ENCODE data around the gene SLC39A6.
"Not testable (repeated sequence)": the region's sequence is repeated elsewhere in the genome, so short reads cannot be mapped to it uniquely, and the experiment has no call there.

The SLC39A6 gene

GRCh38 chr18:36131692-36132483 is 2.7 kb upstream of the SLC39A6 start:
- FAIRE-seq (no peak), DNase-seq (ENCODE audit: insufficient read length) (no peak)
- no peak for TF ChIP-seq TAF1 (IDR thresholded peaks at IDR 0.05; ENCODE audit: borderline replicate concordance, low read depth, low read length)
- no peak for TF ChIP-seq POLR2AphosphoS5 (IDR thresholded peaks at IDR 0.05; ENCODE audit: low read depth, low read length)
- no peak for TF ChIP-seq POLR2A (IDR thresholded peaks at IDR 0.05; ENCODE audit: low read depth, low read length)

- TF ChIP-seq TAF1 (IDR thresholded peaks at IDR 0.05; ENCODE audit: borderline replicate concordance, low read depth, low read length) = no peak
- TF ChIP-seq POLR2AphosphoS5 (IDR thresholded peaks at IDR 0.05; ENCODE audit: low read depth, low read length) = no peak
- no peak for TF ChIP-seq POLR2A (IDR thresholded peaks at IDR 0.05; ENCODE audit: low read depth, low read length)
- DNase-seq (ENCODE audit: insufficient read length) (no peak), FAIRE-seq (no peak)
These were observed 1.9 kb upstream of the SLC39A6 start for GRCh38 chr18:36130883-36131653.

GRCh38 chr18:36130039-36130831 is 1.1 kb upstream of the SLC39A6 start:
- TF ChIP-seq TAF1 (IDR thresholded peaks at IDR 0.05; ENCODE audit: borderline replicate concordance, low read depth, low read length) (no peak), POLR2A (IDR thresholded peaks at IDR 0.05; ENCODE audit: low read depth, low read length) (no peak), POLR2AphosphoS5 (IDR thresholded peaks at IDR 0.05; ENCODE audit: low read depth, low read length) (no peak)
- no peak for DNase-seq (ENCODE audit: insufficient read length)
- no peak for FAIRE-seq

GRCh38 chr18:36128907-36129299 is 237 bp downstream of the SLC39A6 start:
- DNase-seq (ENCODE audit: insufficient read length) (no peak), FAIRE-seq (no peak)
- TF ChIP-seq POLR2AphosphoS5 (IDR thresholded peaks at IDR 0.05; ENCODE audit: low read depth, low read length) = no peak
- TF ChIP-seq POLR2A (IDR thresholded peaks at IDR 0.05; ENCODE audit: low read depth, low read length) = no peak
- TF ChIP-seq TAF1 (IDR thresholded peaks at IDR 0.05; ENCODE audit: borderline replicate concordance, low read depth, low read length) = no peak

- DNase-seq (ENCODE audit: insufficient read length) (no peak), FAIRE-seq (no peak)
These were observed 640 bp downstream of the SLC39A6 start for GRCh38 chr18:36128530-36128870.

GRCh38 chr18:36127836-36128529 is 1.2 kb downstream of the SLC39A6 start:
- FAIRE-seq (no peak), DNase-seq (ENCODE audit: insufficient read length) (no peak)
- TF ChIP-seq POLR2AphosphoS5 (IDR thresholded peaks at IDR 0.05; ENCODE audit: low read depth, low read length) = no peak
- TF ChIP-seq POLR2A (IDR thresholded peaks at IDR 0.05; ENCODE audit: low read depth, low read length) = no peak
- no peak for TF ChIP-seq TAF1 (IDR thresholded peaks at IDR 0.05; ENCODE audit: borderline replicate concordance, low read depth, low read length)

More at GRCh38 chr18:36128530-36128870, 640 bp downstream of the SLC39A6 start:
- no peak for TF ChIP-seq TAF1 (IDR thresholded peaks at IDR 0.05; ENCODE audit: borderline replicate concordance, low read depth, low read length)
- TF ChIP-seq POLR2A (IDR thresholded peaks at IDR 0.05; ENCODE audit: low read depth, low read length) = no peak
- no peak for TF ChIP-seq POLR2AphosphoS5 (IDR thresholded peaks at IDR 0.05; ENCODE audit: low read depth, low read length)

GRCh38 chr18:36126668-36127067 is 2.5 kb downstream of the SLC39A6 start:
- TF ChIP-seq TAF1 (IDR thresholded peaks at IDR 0.05; ENCODE audit: borderline replicate concordance, low read depth, low read length) = no peak
- TF ChIP-seq POLR2A (IDR thresholded peaks at IDR 0.05; ENCODE audit: low read depth, low read length) = no peak
- TF ChIP-seq POLR2AphosphoS5 (IDR thresholded peaks at IDR 0.05; ENCODE audit: low read depth, low read length) = no peak
- DNase-seq (ENCODE audit: insufficient read length) = no peak

GRCh38 chr18:36124841-36125240 is 4.3 kb downstream of the SLC39A6 start:
- no peak for DNase-seq (ENCODE audit: insufficient read length)
- FAIRE-seq = no peak
- TF ChIP-seq TAF1 (IDR thresholded peaks at IDR 0.05; ENCODE audit: borderline replicate concordance, low read depth, low read length) = no peak

More at GRCh38 chr18:36126668-36127067, 2.5 kb downstream of the SLC39A6 start:
- FAIRE-seq = no peak

GRCh38 chr18:36120297-36120696 is 8.8 kb downstream of the SLC39A6 start:
- no peak for FAIRE-seq

GRCh38 chr18:36116771-36117170 is 12.4 kb downstream of the SLC39A6 start:
- DNase-seq (ENCODE audit: insufficient read length); FAIRE-seq: not testable (repeated sequence)

More at GRCh38 chr18:36120297-36120696, 8.8 kb downstream of the SLC39A6 start:
- TF ChIP-seq POLR2A (IDR thresholded peaks at IDR 0.05; ENCODE audit: low read depth, low read length) = no peak
- TF ChIP-seq POLR2AphosphoS5 (IDR thresholded peaks at IDR 0.05; ENCODE audit: low read depth, low read length) = no peak
- no peak for TF ChIP-seq TAF1 (IDR thresholded peaks at IDR 0.05; ENCODE audit: borderline replicate concordance, low read depth, low read length)
- DNase-seq (ENCODE audit: insufficient read length) = no peak

GRCh38 chr18:36114738-36115137 is 14.4 kb downstream of the SLC39A6 start:
- no peak for DNase-seq (ENCODE audit: insufficient read length)
- FAIRE-seq = no peak
- no peak for TF ChIP-seq TAF1 (IDR thresholded peaks at IDR 0.05; ENCODE audit: borderline replicate concordance, low read depth, low read length)
- TF ChIP-seq POLR2A (IDR thresholded peaks at IDR 0.05; ENCODE audit: low read depth, low read length) = no peak
- TF ChIP-seq POLR2AphosphoS5 (IDR thresholded peaks at IDR 0.05; ENCODE audit: low read depth, low read length) = no peak

Data from GM12892 (cell line).